HG02623 (cell line): ENCODE measurements around the gene PHF21B.
"Not testable (repeated sequence)": the region's sequence is repeated elsewhere in the genome, so short reads cannot be mapped to it uniquely, and the experiment has no call there.

ENCODE experiments used
- ATAC-seq: cut with Tn5 transposase; IDR thresholded peaks from one replicate; pipeline ENCODE4 v1.9.1; 2021; ENCODE audit warnings: moderate library complexity; ENCODE audit not compliant: unreplicated experiment

PHF21B gene

DNA sequence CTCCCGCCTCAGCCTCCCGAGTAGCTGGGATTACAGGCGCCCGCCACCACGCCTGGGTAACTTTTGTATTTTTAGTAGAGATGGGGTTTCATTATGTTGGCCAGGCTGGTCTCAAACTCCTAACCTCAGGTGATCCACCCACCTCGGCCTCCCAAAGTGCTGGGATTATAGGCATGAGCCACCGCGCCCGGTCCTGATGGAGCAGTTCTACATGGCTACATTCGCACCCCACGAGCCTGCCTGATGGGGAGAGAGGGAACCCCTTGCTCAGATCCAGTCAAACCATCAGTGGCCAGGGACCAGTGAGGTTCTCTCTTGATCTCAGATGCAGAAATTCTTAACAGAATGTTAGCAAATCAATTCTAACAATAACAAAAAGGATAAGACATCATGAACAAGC is 88.0 kb downstream of the PHF21B start:
- ATAC-seq = not testable (repeated sequence)

DNA sequence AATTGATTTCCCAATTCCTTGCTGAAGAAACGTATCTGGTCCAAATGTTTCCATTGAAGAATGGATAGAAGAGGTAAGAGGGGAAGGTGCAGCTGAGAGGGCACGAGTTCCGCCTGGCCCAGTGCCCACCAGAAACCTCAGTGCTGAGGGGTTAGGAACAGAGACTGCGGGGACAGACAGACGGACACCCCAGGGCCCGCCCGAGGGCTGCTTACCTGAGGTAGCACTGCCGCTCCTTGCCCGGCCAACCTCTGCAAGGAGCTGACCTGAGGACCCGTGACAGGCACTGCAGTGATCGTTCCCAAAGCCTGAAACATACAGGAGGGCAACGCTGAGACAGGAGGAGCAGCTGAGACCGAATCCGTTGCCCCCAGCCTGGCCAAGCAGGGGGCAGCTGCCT is 89.6 kb downstream of the PHF21B start:
- ATAC-seq = no peak

DNA sequence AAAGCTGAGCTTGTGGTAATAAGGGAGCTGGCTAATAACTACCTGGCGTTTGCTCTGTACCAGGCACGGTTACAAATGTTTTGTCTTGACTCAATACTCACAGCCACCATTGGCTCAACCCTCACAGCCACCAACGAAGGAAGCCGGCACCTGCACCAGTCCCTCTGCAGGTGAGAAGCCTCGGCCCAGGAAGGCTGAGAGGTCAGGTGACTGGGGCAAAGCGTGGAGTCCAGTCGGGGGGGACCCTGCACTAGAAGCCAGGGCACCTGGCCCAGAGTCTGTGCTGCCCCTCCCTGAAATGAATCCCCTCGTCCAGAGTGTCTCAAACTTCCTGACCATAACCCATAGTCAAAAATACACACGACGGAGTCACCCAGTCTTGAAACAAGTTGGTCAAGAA is 90.1 kb downstream of the PHF21B start:
- no peak for ATAC-seq

DNA sequence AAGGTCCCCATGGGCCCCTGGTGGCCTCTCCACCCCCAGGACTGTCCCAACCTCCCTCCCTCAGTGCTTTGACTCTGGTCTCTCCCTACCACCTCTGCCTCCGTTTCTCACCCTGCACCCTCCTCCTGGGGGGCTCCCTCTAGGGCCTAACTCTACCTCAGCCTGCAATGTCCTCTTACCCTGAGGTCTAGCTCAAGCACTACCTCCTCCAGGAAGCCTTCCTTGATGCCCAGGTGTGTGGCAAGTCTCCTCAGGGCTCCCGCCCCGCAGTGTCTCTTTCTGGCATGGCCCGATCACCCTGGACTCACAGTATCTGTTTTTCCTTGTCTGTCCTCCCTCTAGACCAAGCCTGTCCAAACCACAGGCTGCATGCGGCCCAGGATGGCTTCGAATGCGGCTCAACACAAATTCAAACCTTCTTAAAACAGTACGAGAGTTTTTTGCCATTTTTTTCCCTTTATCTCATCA is 90.8 kb downstream of the PHF21B start:
- ATAC-seq = no peak

DNA sequence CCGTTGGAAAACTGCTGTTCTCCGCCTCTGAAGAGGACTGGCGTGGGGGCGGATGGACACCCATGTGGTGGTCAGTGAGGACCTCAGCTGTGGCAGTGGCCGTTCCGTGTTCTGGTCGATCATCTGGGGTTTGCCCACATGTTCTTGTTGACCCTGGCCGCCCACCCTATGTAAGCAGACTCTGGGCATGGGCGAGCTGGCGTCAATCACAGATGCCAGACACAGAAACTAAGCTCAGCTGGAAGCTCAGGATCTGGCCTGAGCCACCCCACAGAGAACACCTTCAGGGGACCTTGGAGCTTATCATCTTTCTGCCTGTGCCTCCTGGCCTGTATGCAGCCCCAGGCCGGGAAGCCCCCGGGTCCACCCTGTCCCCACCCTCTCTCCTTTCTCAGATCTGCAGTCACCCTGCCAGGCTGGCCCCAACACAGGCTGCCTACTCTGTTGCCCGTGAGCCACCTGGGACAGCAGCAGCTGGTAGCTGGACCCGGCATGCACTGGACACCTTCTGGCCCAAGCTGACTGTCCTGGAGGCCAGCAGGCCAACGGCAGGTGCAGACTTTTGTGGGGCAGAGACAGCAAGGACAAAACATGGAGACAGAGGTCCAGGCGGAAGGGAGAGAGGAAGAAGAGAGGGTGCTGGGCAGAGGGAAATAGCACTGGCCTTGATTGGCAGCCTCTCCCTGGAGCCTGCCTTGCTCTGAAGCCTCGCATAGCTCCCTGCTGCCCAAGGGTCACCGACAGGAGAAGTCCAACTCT is 91.5 kb downstream of the PHF21B start:
- no peak for ATAC-seq

DNA sequence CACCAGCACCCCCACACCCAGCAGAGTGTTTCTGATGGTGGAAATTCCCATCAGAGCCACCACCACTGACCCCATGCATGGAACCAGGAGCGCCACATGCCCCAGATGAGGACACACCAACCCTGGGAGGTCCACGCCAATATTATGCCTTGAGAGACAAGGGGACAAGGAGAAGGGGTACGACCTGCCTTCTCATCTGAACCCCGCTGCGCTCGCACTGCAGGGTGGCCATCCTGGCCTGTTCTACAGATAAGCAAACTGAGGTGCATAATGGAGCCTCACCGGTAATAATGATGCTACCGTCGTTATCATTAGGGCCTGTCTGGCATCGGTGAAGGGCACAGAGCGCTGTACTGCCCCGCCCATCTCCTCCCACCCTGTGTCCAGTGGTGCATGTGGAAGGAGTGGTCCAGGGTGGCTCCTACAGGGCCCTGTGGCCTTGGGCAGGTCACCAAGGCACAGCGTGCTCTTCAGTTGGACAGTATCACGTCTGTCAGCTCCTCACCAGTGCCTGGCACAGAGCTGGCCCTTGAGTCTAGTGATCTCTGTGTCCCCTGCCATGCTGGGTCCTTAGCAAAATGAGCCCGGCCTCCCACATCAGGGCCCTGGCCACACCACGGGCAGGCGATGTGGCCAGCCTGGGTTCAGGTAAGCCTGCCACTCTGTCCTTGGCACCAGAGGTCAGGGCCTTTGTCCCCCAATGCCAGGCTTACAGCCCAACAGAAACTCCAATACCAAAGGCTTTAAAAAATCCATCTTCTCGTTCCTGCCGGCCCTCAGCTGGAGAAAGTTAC is 92.2 kb downstream of the PHF21B start:
- ATAC-seq = no peak

DNA sequence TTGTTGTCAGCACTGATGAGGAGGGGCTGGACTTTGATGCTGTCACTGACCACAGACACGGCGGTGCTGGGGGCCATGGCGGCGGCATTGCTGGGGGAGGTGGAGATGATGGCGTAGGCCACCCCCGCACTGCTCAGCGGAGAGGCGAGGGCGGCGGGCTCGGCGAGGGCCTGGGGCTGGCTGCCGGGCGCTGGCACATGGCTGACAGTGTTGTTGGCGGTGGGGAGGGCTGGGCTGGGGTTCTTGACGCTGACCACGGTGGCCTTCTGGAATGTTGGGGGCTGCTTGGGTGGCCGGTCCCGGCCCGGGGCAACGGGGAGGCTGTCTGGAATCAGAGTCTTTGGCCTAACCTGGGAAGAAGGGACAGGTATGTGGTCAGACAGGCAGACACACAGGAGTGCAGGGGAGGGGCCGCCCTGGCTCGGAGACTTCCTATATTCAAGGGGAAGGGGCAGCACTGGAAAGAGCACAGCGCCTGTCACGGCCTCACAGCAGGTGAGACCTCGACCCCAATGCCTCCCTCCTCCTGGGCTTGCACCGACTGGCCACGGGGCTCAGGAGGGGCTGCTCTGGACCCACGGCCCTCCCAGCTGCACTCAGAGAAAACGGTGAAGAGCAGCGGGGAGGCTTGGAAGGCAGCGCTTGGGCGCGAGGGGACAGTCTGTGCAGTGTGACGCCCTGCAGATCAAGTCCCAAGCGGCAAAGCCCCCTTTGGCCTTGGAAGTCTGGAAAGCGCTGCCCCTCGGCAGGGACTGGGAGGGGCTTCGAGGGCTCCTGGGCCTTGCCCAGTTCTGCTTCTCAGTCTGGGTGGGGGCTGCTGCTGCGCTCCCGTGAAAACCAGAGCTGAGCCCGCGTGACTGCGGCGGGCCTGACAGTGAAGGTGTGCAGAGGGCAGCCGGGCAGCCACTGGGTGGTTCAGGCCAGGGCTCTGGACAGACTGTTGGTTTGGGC is 93.2 kb downstream of the PHF21B start:
- ATAC-seq = no peak

DNA sequence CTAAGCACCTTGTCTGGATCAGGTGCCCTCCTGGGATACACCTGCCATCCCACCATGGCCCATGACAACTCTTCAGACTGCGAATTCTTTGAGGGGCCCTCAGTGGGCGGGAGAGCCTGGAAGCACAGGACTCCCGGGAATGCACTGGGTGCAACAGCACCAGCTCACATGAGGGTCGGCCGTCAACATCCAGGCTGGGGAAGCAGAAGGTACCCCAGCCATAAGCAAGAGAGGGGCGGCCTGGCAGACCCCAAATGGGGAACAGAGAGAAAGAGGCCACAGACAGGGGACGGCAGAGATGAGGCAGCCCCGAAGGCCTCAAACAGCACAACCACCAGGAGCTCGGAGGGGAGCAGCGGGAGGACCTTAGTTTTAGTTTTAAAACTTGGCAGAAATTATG is 94.4 kb downstream of the PHF21B start:
- no peak for ATAC-seq

DNA sequence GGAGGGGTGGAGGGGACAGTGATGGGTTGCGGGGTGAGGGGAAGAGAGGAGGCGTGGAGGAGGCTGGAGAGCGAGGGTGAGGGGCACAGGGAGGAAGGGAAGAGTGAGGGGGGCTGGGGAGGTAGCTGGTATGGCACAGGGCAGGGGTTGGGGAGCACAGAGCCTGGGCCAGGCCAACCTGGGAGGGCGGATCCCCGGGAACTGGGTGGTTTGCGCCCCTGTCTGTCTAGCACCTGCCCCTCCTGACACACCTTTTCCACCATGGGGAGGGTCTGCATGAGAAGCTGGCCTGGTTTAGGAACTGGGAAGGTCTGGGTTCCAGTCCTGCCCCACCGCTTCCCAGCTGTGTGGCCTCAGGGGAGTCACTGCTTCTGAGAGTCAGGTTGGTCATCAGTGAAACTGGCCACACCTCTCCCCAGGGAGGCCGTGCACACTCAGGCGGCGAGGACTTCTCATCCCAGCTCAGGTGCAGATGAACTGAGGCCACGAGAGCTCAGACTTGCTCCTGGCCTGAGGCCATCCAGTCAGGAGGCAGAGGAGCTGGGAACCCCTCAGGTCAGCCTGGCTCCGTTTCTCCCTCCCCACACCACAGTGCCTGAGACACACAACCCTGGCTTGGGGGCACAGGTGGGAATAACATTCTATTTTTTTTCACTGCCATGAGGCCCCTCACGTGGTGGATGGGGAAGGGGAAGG is 95.6 kb downstream of the PHF21B start:
- ATAC-seq = no peak

DNA sequence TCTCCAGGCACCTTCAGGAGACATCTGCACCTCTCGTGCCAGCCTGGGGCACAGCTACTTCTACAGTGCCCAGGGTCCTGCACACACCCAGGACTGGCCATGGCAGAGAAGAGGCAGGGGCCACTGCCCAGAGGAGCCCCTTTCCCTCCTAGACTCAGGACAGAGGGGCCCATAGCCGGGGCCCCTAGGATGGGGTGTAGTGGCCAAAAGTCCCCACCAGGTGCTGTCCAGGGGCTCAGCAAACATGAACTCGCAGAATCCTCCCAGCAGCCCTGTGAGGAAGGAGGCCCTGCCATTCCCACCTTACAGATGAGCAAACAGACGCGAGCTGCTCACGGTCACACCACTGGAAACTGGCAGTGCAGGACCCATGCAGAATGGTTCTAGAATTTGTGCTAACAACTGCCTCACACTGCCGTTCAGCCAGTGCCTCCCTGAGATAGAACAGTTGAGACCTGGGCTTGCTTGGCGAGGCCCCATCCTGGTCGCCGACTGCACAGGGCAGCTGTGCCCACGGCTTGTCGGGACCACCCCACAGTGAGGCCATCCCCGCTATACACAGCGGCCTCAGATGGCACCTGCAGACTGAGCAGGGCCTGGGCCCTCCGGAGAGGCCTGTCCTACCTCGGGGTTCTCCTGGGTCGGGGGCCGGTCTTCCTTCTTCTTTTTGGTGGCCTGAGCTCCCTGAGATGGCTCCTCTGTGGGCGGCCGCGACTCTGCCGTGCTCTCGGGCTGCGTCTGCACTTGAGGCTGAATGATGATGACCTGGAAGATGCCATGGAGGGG is 96.4 kb downstream of the PHF21B start:
- no peak for ATAC-seq

DNA sequence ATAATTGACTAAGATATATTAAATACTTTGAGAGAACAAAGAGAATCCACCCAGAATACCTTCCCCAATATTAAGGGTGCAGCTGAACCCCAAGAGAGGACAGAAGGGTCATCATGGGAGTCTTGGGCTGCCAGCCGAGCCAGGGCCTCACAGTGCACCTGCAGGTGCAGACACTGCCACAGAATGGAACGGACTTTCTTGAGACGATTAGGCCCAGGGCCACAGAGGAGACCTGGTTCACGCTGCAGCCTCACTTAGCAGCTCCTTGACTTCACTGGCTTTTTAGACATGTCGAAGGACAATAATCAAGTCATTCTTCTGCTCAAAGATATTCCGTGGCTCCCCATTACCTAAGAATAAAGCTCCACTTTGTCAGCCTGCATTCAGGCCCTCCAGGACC is 100.6 kb downstream of the PHF21B start:
- no peak for ATAC-seq

DNA sequence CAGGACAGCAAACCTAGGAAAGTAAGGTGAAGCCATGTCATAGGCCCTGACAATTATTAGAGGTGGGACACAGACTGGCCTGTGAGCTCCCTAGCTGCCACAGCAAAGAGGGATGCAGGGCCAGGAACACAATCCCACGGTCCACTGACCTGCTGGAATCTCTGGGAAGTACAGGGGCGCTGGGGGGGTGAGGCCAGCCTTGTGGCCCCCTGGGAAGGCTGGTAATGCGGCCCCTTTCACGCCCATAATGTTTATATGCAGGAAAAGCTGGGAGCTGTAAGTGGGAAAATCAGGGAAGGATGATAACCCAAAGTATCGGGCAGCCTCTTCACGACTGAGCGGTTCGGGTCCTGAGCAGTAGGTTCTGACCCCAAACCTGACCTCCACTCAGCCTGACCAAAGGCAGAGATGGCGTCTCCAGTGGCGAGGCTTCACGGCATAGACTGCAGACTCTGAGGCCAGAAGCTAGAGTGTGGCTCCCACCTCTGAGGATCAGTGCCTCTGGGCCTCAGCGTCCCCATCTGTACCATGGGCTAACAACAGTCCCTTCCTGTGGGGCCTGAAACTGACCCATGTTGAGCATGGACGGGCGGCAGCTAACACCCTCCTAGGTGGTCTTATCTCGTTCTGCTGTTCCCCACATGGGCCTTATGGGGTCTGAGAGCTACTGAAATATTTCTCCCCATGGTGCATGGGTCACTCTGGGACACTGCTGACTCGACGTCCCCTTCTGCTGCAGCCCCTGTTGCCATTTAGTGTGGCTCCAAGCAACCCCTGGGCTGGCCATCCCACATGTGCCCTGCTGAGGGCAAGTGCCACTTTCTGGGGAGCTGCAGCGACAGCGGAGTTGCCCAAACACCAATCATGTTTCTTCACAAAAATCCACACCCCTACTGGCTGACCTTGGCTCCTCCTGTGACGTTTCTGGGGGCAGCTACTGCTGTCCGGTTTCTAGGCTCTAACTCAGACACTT is 101.8 kb downstream of the PHF21B start:
- ATAC-seq = no peak

DNA sequence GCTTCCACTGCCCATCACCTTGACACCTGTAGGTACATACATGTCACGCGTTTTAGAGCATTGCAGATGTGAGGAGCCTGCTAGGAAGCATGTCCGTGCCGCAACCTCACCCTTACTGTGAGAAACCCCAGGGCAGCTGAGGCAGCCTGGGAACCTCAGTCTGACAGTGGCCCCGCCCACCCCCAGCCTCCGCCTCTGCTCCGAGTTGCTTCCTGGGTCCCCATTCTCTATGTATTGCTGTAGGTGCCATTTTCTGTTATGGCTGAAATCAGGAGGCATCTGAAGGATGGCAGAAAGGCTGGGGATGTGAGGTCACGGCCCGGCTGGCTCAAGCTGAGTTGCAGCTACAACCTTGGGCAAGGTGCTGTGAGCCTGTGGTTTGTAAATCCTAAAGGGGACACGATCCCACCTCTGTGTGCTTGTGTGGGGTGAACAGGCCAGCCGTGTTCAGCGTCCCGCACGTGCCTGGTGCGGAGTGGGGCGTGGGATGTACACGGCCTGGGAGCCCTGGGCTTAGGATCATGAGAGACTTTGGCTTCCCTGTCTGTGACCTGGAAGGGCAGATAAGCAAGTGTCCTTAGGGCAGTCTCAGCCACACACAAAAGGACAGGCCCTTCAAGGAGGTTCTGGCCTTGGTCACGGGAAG is 102.7 kb downstream of the PHF21B start:
- no peak for ATAC-seq

DNA sequence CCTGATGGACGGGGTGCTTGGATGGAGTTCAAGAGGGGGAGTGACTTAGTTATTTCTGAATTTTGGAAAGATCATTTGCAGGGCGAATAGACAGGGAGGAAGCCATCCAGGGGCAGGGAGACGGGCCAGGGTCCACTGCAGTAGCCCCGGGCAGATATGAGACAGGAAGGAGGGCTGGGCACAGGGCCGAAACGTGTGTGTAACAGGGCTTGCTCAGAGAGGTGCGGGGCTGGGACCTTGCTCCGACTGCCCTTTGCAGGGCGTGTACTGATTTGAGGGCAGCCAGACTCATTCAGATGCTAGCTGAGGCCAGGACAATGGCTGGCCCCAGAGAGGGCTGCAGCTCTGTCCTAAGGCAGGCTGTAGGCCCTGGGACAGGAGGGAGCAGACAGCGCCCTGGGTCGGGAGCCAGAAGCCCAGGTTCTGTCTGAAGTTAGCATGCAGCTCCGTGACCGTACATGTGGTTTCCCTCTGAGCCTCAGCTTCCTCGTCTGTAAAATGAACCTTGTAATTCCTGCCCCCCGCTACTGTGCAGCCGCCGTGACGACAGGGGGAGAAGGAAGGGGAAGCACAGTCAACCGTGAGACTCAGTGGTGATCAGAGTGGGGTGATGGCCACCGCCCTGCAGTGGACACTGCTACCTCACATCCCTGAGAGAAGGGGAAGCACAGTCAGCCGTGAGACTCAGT is 103.4 kb downstream of the PHF21B start:
- ATAC-seq = no peak

DNA sequence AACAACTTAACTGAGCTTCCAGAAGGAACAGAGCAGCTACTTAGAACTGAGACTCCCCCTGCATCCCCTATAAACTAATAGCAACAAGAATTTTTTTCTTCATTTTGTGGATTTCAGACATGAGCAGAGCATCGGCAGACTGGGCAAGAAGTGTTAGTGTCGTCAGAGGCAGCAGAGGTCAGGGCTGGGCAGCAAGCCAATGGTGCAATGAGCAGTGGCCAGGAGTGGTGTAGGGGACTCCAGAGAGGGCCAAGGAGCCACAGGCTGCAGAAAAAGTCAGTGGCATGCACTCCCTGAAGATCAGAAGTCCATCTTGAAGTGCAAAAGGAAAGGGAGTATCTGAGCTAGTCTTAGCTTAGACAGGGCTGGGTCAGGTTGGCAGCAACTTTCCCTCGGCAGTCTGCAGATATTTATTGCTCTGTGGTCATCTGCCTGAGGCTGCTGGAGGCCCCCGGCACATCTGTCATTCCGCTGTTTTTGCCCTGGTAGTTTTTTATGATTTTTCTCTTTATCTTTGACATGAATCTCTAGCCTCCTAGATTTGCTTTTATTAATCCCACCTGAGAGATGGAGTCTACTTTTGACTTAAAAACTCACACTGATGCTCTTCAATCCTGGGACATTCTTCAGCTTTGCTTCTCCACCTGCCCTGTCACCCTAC is 105.2 kb downstream of the PHF21B start:
- not testable (repeated sequence) for ATAC-seq

DNA sequence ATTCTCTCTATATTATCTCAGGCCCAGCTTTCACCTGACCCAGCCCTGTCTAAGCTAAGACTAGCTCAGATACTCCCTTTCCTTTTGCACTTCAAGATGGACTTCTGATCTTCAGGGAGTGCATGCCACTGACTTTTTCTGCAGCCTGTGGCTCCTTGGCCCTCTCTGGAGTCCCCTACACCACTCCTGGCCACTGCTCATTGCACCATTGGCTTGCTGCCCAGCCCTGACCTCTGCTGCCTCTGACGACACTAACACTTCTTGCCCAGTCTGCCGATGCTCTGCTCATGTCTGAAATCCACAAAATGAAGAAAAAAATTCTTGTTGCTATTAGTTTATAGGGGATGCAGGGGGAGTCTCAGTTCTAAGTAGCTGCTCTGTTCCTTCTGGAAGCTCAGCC is 106.6 kb downstream of the PHF21B start:
- ATAC-seq = not testable (repeated sequence)

DNA sequence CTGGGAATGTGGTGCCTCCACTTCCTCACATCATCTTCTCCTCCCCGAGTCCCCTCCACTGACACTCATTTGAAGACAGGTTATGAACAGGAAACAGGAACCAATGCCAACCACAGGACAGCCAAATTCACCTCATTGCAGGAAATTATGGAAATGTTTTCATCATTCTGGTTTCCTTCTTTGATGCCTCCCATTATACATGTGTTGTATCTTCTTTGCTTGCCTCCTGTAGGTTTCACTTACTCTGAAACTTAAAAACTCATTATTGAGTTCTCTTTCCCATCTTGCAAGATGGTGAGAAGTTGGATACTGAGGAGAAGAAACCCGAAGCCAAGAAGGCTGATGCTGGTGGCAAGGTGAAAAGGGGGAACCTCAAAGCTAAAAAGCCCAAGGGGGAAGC is 108.5 kb downstream of the PHF21B start:
- ATAC-seq = no peak
